Mammary epithelial cell (primary cell): ENCODE measurements around the gene ZNF804A.

ENCODE experiments used
- CTCF ChIP-seq, 2 donors: IDR thresholded peaks in 1 of 2; conservative IDR thresholded peaks in 1 of 2; 2 replicates each; pipeline ENCODE4 v1.5.1; 2011 to 2012; ENCODE audit warnings: inconsistent platforms in 2 of 2, low read length in 2 of 2, mild to moderate bottlenecking in 2 of 2, control low read depth in 1 of 2, low read depth in 1 of 2; ENCODE audit not compliant: insufficient read depth in 1 of 2; ENCODE audit errors: extremely low read depth in 1 of 2
- EZH2 ChIP-seq: IDR thresholded peaks from 2 replicates; pipeline ENCODE4 v1.6.1; 2012; ENCODE audit warnings: low read length, inconsistent platforms, borderline replicate concordance

- TF ChIP-seq EZH2 (no peak), CTCF (conservative IDR thresholded peaks at IDR 0.05 in 1 of 2, IDR thresholded peaks at IDR 0.05 in 1 of 2; ENCODE audit: extremely low read depth in 1 of 2, insufficient read depth in 1 of 2, low read depth in 1 of 2, low read length in 2 of 2) (no peak)
These were observed 49.2 kb upstream of the ZNF804A start for GRCh38 chr2:184549153-184549552.
